Measurements from ENCODE around the gene LRRC3. TPM values are rescaled to one million over a fixed set of nuclear protein-coding genes. Genes with fewer than 3 reads are reported as not detected.

LRRC3 gene
- total RNA-seq, 2 experiments from 2014 or later = 0.55 to 0.61 TPM

- H3K27me3 ChIP-seq (ENCODE audit: control insufficient read depth in 1 of 2, insufficient read depth in 2 of 2, low read length in 2 of 2) = no peaks in the 10 kb centered on the region
- Mint-ChIP-seq H3K9me3 (peaks cover 5% of the 10 kb centered on the region), H3K4me1 (ENCODE audit: low read depth) (peaks cover 11% of the 10 kb centered on the region), H3K27me3 (peaks cover 6% of the 10 kb centered on the region), H3K27ac (no peak overlapping the region), H3K36me3 (ENCODE audit: low read depth) (no peaks in the 10 kb centered on the region), H3K4me3 (peak overlapping the region; percentile 83)
- intact Hi-C loops (cut with DNase I, micrococcal nuclease) = loop anchor here (1.0 to 10.0 kb wide), 2 partner anchors 27 to 1139 kb away; no protein-coding TSS in a partner anchor
- TF ChIP-seq CTCF (IDR thresholded peaks at IDR 0.05) = no peak
- no peaks in the 10 kb centered on the region for H3K36me3 ChIP-seq (ENCODE audit: insufficient read depth, low read length)
- H3K9me3 ChIP-seq (ENCODE audit: control insufficient read depth in 1 of 2, insufficient read depth in 1 of 2, low read length in 2 of 2) = peaks cover 0 to 5% of the 10 kb centered on the region in 2 experiments
- ATAC-seq (ENCODE audit: poor library complexity) = peak; percentile 54
- H3K4me1 ChIP-seq (ENCODE audit: insufficient read depth, low read length) = peaks cover 15% of the 10 kb centered on the region
- ChIA-PET CTCF (no interaction called here), POLR2A (no interaction called here)
- H3K4me3 ChIP-seq (ENCODE audit: low read length) = peak overlapping the region; percentile 56
- H3K27ac ChIP-seq (ENCODE audit: low read depth in 1 of 2, low read length in 2 of 2) = no peak overlapping the region
- peak in 12 of 14 experiments; percentile 8 to 62 (median 28) for DNase-seq
Observed at GRCh38 chr21:44455524-44456213, 359 bp downstream of the LRRC3 start.

GRCh38 chr21:44456214-44456914, 1.1 kb downstream of the LRRC3 start:
- DNase-seq (peak in 1 of 14 experiments; percentile 32), ATAC-seq (ENCODE audit: poor library complexity) (no peak)
- H3K27ac ChIP-seq (ENCODE audit: low read depth in 1 of 2, low read length in 2 of 2) = no peak overlapping the region
- Mint-ChIP-seq H3K27me3 (peaks cover 4% of the 10 kb centered on the region), H3K36me3 (ENCODE audit: low read depth) (no peaks in the 10 kb centered on the region), H3K4me3 (peak overlapping the region; percentile 70), H3K4me1 (ENCODE audit: low read depth) (peaks cover 11% of the 10 kb centered on the region), H3K9me3 (peaks cover 5% of the 10 kb centered on the region), H3K27ac (no peak overlapping the region)
- TF ChIP-seq CTCF (IDR thresholded peaks at IDR 0.05) = no peak
- CTCF ChIA-PET = no interaction called here
- H3K9me3 ChIP-seq (ENCODE audit: control insufficient read depth in 1 of 2, insufficient read depth in 1 of 2, low read length in 2 of 2) = peaks cover 0 to 9% of the 10 kb centered on the region in 2 experiments
- no peaks in the 10 kb centered on the region for H3K27me3 ChIP-seq (ENCODE audit: control insufficient read depth in 1 of 2, insufficient read depth in 2 of 2, low read length in 2 of 2)
- POLR2A ChIA-PET = no interaction called here
- intact Hi-C loops (cut with DNase I, micrococcal nuclease) = loop anchor here in 1 of 2 experiments (10.0 kb wide), 1 partner anchor 1138 kb away; no protein-coding TSS in a partner anchor
- H3K4me1 ChIP-seq (ENCODE audit: insufficient read depth, low read length) = peaks cover 15% of the 10 kb centered on the region
- peak overlapping the region; percentile 56 for H3K4me3 ChIP-seq (ENCODE audit: low read length)
- no peaks in the 10 kb centered on the region for H3K36me3 ChIP-seq (ENCODE audit: insufficient read depth, low read length)

- Histone ChIP-seq H3K4me3 (ENCODE audit: low read length) (no peak overlapping the region), H3K27ac (ENCODE audit: low read depth in 1 of 2, low read length in 2 of 2) (no peak overlapping the region), H3K4me1 (ENCODE audit: insufficient read depth, low read length) (peaks cover 15% of the 10 kb centered on the region), H3K36me3 (ENCODE audit: insufficient read depth, low read length) (no peaks in the 10 kb centered on the region), H3K9me3 (ENCODE audit: control insufficient read depth in 1 of 2, insufficient read depth in 1 of 2, low read length in 2 of 2) (peaks cover 0 to 9% of the 10 kb centered on the region in 2 experiments), H3K27me3 (ENCODE audit: control insufficient read depth in 1 of 2, insufficient read depth in 2 of 2, low read length in 2 of 2) (no peaks in the 10 kb centered on the region)
- peaks cover 3% of the 10 kb centered on the region for H3K9me3 Mint-ChIP-seq
- peak in 2 of 14 experiments; percentile 32 to 35 for DNase-seq
- no peaks in the 10 kb centered on the region for H3K36me3 Mint-ChIP-seq (ENCODE audit: low read depth)
- H3K27ac Mint-ChIP-seq = no peak overlapping the region
- intact Hi-C loops (cut with DNase I, micrococcal nuclease) = loop anchor here in 1 of 2 experiments (10.0 kb wide), 1 partner anchor 1138 kb away; no protein-coding TSS in a partner anchor
- TF ChIP-seq CTCF (IDR thresholded peaks at IDR 0.05) = no peak
- CTCF ChIA-PET = no interaction called here
- H3K27me3 Mint-ChIP-seq = peaks cover 3% of the 10 kb centered on the region
- POLR2A ChIA-PET = no interaction called here
- peak overlapping the region; percentile 65 for H3K4me3 Mint-ChIP-seq
- peaks cover 11% of the 10 kb centered on the region for H3K4me1 Mint-ChIP-seq (ENCODE audit: low read depth)
- no peak for ATAC-seq (ENCODE audit: poor library complexity)
Observed at GRCh38 chr21:44456915-44457736, 1.8 kb downstream of the LRRC3 start.
